ENCODE results near the gene FAM20A.
"Not testable (repeated sequence)": the region's sequence is repeated elsewhere in the genome, so short reads cannot be mapped to it uniquely, and the experiment has no call there.

Gene FAM20A

DNA sequence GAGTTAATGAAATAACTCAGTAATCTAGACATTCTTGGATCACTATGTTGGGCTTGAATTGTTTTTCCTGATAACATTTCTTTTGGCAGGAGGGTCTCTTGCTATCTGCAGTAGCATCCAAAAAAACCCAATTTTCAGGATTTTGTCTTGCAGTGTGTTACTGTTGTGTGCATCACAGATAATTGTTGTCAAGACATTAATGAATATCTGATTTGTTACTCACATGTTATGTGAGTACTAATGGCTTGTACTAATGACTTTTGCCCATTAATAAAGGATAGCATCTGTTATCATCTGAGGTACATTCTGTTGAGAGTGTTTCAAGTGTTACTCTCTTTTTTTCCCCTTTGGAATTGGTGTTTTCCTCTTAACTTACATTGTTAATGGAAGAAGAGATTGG, 78.9 kb downstream of the FAM20A start:
- DNase-seq (ENCODE audit: low read depth, low spot score): no peak

GRCh38 chr17:68519911-68520310, 81.3 kb downstream of the FAM20A start:
- DNase-seq (ENCODE audit: low read depth, low spot score): no peak

GRCh38 chr17:68519051-68519450, 82.1 kb downstream of the FAM20A start:
- not testable (repeated sequence) for DNase-seq (ENCODE audit: low read depth, low spot score)

DNA sequence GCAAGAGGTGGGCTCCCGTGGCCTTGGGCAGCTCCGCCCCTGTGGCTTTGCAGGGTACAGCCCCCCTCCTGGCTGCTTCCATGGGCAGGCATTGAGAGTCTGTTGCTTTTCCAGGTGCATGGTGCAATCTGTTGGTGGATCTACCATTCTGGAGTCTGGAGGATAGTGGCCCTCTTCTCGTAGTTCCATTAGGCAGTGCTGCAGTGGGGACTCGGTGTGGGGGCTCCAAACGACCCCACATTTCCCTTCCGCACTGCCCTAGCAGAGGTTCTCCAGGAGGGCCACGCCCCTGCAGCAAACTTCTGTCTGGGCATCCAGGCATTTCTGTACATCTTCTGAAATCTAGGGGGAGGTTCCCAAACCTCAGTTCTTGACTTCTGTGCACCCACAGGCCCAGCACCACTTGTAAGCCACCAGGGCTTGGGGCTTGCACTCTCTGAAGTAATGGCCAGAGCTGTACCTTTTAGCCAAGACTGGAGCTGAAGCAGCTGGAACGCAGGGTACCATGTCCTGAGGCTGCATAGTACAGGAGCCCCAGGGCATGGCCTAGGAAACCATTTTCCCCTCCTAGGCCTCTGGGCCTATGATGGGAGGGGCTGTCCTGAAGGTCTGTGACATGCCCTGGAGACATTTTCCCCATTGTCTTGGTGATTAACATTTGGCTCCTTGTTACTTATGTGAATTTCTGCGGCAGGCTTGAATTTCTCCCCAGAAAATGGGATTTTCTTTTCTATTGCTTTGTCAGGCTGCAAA, 82.9 kb downstream of the FAM20A start:
- DNase-seq (ENCODE audit: low read depth, low spot score): no peak

DNA sequence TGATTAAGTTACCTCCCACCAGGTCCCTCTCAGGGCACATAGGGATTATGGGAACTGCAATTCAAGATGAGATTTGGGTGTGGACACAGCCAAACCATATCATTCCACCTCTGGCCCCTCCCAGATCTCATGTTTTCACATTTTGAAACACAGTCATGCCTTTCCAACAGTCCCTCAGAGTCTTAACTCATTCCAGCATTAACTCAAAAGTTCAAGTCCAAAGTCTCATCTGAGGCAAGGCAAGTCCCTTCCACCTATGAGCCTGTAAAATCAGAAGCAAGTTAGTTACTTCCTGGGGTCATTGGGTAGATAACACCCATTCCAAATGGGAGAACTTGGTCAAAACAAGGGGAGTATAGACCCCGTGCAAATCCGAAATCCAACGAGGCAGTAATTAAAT, 83.6 kb downstream of the FAM20A start:
- not testable (repeated sequence) for DNase-seq (ENCODE audit: low read depth, low spot score)

GRCh38 chr17:68516732-68517131, 84.4 kb downstream of the FAM20A start:
- no peak for DNase-seq (ENCODE audit: low read depth, low spot score)

DNA sequence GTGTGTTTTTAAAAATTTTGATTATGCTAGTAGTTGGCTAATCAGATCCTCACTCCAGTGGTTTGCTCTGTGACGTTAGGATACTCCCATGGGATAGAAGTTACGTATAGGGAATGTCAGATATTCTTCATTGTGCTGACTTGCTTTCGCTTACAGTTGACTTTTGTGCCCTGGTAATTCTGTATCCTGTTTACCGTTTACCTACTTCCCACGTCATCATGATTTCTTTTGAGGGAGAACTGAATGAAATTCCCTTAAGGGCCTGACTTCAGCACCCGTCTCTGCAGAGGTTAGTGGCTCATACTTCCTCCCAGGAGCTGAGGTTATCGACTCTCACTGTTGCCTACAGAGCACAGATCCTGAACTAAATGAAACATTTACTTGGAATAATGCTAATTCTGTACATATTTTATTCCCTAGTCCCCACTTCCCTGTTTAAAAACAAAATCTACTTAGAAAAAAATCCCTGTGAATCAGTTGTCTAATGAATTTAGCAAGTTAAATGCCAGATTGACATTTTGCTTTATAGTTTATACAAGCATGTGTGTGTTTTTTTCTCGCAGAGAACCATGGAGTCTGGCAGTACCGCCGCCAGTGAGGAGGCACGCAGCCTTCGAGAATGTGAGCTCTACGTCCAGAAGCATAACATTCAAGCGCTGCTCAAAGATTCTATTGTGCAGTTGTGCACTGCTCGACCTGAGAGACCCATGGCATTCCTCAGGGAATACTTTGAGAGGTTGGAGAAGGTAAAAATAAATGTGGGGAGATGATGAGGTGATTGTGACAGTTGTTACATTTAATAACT, 86.1 kb downstream of the FAM20A start:
- DNase-seq (ENCODE audit: low read depth, low spot score): no peak

GRCh38 chr17:68513932-68514331, 87.2 kb downstream of the FAM20A start:
- DNase-seq (ENCODE audit: low read depth, low spot score): no peak

DNA sequence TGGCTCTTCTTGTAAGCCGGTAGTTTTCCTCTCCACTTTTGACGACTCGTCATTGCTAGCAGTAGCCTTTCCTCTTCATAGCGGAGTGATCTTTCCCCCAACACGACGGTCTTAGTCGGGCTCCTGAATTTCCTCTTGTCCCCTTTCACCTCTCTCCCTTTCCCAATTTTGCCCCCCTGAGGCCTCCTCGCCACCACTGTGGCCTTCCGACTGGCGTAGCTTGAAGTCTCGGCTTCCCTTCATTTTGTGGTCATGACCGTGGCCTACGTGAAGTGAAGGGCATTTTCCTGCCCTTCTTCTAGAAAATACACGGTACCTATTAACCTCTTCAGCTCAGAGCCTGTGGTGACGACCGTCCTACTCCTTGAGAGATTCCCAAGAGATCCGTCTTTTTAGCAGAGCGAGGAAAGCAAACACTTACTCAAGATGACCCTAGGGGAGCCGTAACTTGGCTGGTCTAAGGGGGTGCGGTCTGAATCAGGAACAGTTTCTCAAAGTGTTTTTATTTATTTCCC, 88.2 kb downstream of the FAM20A start:
- DNase-seq (ENCODE audit: low read depth, low spot score): no peak

- DNase-seq (ENCODE audit: low read depth, low spot score): peak; percentile 83
Measured at GRCh38 chr17:68512247-68512959, 88.8 kb downstream of the FAM20A start, which contains the start of gene PRKAR1A. Gene PRKAR1A, plus strand, starts transcription at chr17:68512430. Its CDS starts 2,970 bp downstream, at chr17:68515400.

DNA sequence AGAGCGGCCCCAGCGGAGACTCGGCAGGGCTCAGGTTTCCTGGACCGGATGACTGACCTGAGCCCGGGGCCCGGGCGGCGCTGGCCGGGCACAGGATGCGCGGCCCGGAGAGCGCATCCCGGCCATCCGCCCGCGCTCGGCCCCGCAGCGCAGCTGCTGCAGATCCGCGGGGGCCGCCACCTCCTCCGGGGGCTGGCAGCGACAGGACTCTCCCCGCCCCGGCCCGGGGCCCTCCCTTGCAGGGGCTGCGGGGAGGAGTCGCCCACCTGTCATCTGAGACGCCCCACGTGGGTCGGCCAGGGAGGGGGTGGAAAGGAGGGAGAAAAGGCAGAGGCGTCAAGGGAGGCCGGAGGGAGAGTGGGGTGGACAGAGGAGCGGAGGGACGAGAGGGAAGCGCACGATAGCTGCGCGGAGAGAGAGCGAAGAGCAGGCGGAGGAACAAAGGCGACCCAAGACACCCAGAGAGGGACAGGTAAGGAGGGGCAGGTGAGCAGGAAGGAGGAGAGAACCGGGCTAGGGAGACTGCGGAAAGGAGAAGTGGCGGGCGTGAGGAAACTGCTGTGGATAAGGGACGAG, 89.4 kb downstream of the FAM20A start:
- peak; percentile 54 for DNase-seq (ENCODE audit: low read depth, low spot score)

DNA sequence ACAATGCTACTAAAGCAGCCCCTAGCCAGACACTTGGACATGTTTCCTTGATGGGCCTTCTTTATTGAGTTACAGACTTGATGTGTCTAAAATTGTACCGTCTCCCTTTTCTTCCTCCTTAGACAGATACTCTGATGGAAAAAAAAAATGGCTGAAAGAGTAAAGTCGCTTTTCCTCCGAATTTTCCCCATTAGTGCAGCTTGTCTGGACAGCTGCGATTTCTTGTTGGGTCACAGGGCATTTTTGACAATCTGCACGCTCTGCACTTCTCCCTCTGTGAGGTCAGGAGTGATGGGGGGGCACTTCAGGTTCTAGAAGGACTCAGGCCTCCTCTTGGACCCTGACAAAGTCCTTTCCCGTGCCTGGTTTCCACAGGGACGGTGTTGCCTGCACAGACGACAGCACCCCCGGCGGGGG, 89.9 kb downstream of the FAM20A start:
- DNase-seq (ENCODE audit: low read depth, low spot score): no peak

- DNase-seq (ENCODE audit: low read depth, low spot score): no peak
Measured at GRCh38 chr17:68509141-68510057, 91.8 kb downstream of the FAM20A start.

GRCh38 chr17:68507576-68507975, 93.6 kb downstream of the FAM20A start:
- DNase-seq (ENCODE audit: low read depth, low spot score): no peak

GRCh38 chr17:68505951-68506350, 95.2 kb downstream of the FAM20A start:
- no peak for DNase-seq (ENCODE audit: low read depth, low spot score)

DNA sequence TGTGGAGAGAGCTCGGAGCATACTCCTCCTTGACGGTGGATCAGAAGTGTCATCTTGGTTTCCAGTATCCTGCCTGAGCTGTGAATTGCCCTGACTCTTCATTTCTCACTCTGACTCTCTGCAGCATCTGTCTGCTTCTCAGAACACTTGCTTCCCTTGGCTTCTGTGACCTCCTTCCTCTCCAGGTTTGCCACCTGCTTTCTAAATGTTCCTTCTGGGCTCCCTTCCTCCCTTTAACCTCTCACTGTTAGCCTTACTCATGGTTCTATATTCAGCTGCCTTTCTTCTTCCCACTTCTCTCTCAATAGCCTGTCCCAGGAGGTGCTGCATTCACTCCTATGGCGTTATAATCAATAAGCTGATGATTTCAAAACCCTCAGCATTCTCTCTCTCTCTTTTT, 100.1 kb downstream of the FAM20A start:
- no peak for DNase-seq (ENCODE audit: low read depth, low spot score)

GRCh38 chr17:68499587-68499986, 101.6 kb downstream of the FAM20A start:
- DNase-seq (ENCODE audit: low read depth, low spot score): no peak

GRCh38 chr17:68498479-68499326, 102.5 kb downstream of the FAM20A start:
- DNase-seq (ENCODE audit: low read depth, low spot score): no peak

GRCh38 chr17:68497885-68498319, 103.3 kb downstream of the FAM20A start:
- no peak for DNase-seq (ENCODE audit: low read depth, low spot score)

GRCh38 chr17:68495081-68495480, 106.1 kb downstream of the FAM20A start:
- DNase-seq (ENCODE audit: low read depth, low spot score): no peak

All from activated CD4-positive, CD25-positive, alpha-beta regulatory T cell treated with anti-CD3 and anti-CD28 coated beads, Interleukin-2, amount 50 U/mL, for 16 hours (primary cell).